Loucy (cell line): ENCODE results near the gene IL12RB1.

Source experiments
- H2AFZ ChIP-seq: fragments of 200-600 bp; sonication (generic); 2 replicates; pipeline ENCODE4 v1.6.0; 2016; ENCODE audit warnings: antibody characterized with exemption, mild to moderate bottlenecking, low read length, moderate library complexity
- H3F3A ChIP-seq: fragments of 200-600 bp; 2 replicates; pipeline ENCODE4 v1.6.0; 2016; ENCODE audit warnings: antibody characterized with exemption, low read depth, mild to moderate bottlenecking
- H3K27me3 ChIP-seq: fragments of 200-600 bp; sonication (generic); 2 replicates; pipeline ENCODE4 v1.6.1; 2014; ENCODE audit warnings: low read length, mild to moderate bottlenecking; ENCODE audit not compliant: insufficient read depth, poor library complexity, severe bottlenecking
- H3K36me3 ChIP-seq: fragments of 200-600 bp; sonication (generic); 2 replicates; pipeline ENCODE4 v1.6.1; 2016; ENCODE audit warnings: low read length; ENCODE audit not compliant: insufficient read depth
- H3K4me1 ChIP-seq: fragments of 200-600 bp; sonication (generic); 2 replicates; pipeline ENCODE4 v1.5.1; 2014; ENCODE audit warnings: low read length, mild to moderate bottlenecking; ENCODE audit not compliant: insufficient read depth, poor library complexity, severe bottlenecking
- H3K4me2 ChIP-seq: fragments of 200-600 bp; sonication (generic); 2 replicates; pipeline ENCODE4 v1.6.0; 2014; ENCODE audit warnings: antibody characterized with exemption, low read length, low read depth, mild to moderate bottlenecking; ENCODE audit not compliant: poor library complexity, severe bottlenecking
- H3K4me3 ChIP-seq: fragments of 200-600 bp; sonication (generic); 2 replicates; pipeline ENCODE4 v1.5.1; 2014; ENCODE audit warnings: low read length, mild to moderate bottlenecking, mixed read lengths; ENCODE audit not compliant: poor library complexity, severe bottlenecking
- H3K79me2 ChIP-seq: fragments of 200-600 bp; sonication (generic); 2 replicates; pipeline ENCODE4 v1.6.1; 2014; ENCODE audit warnings: low read length; ENCODE audit not compliant: insufficient read depth
- H3K9ac ChIP-seq: fragments of 200-600 bp; sonication (generic); 2 replicates; pipeline ENCODE4 v1.6.0; 2014; ENCODE audit warnings: mild to moderate bottlenecking, low read depth, low read length, moderate library complexity; ENCODE audit not compliant: poor library complexity, severe bottlenecking
- H3K9me2 ChIP-seq: fragments of 200-600 bp; sonication (generic); replicated peaks from 2 replicates; pipeline ENCODE4 v1.6.1; 2016; ENCODE audit warnings: low read depth, low read length, mixed read lengths
- H3K9me3 ChIP-seq: fragments of 200-600 bp; sonication (generic); 2 replicates; pipeline ENCODE4 v1.6.1; 2014; ENCODE audit warnings: mild to moderate bottlenecking, antibody characterized with exemption, low read length, low read depth; ENCODE audit not compliant: insufficient read depth
- H4K20me1 ChIP-seq: fragments of 200-600 bp; sonication (generic); 2 replicates; pipeline ENCODE4 v1.6.0; 2014; ENCODE audit warnings: antibody characterized with exemption, low read length, mild to moderate bottlenecking; ENCODE audit not compliant: insufficient read depth, poor library complexity, severe bottlenecking
- CTCF ChIP-seq: fragments of 200-600 bp; sonication (generic); conservative IDR thresholded peaks from 2 replicates; pipeline ENCODE4 v1.5.1; 2014; ENCODE audit warnings: mild to moderate bottlenecking, antibody characterized with exemption, low read length
- EZH2phosphoT487 ChIP-seq: fragments of 200-600 bp; IDR thresholded peaks from 2 replicates; pipeline ENCODE4 v1.6.1; 2018; ENCODE audit warnings: antibody characterized with exemption, mild to moderate bottlenecking, moderate library complexity, borderline replicate concordance

IL12RB1 gene

GRCh38 chr19:18098891-18099622 is 12.3 kb upstream of the IL12RB1 start:
- no peak overlapping the region for H3K9ac ChIP-seq

GRCh38 chr19:18097993-18098890 is 11.5 kb upstream of the IL12RB1 start:
- H3K36me3 ChIP-seq, result no peaks in the 10 kb centered on the region
- H3F3A ChIP-seq, result peaks cover 3% of the 10 kb centered on the region; the same call in 1 of the 2 replicates
- peak overlapping the region; percentile 86 for H3K4me2 ChIP-seq
- peak overlapping the region; percentile 43 for H3K9ac ChIP-seq
- H3K9me3 ChIP-seq, result no peaks in the 10 kb centered on the region
- peak overlapping the region; percentile 69 for H3K4me3 ChIP-seq
- peaks cover 10% of the 10 kb centered on the region for H3K4me1 ChIP-seq
- no peaks in the 10 kb centered on the region for H3K79me2 ChIP-seq
- TF ChIP-seq EZH2phosphoT487 (no peak), CTCF (no peak)
- H3K9me2 ChIP-seq, result no peaks in the 10 kb centered on the region
- H2AFZ ChIP-seq, result peak overlapping the region; percentile 2; the same call in 1 of the 2 replicates
- H3K27me3 ChIP-seq, result no peaks in the 10 kb centered on the region
- no peaks in the 10 kb centered on the region for H4K20me1 ChIP-seq

More at GRCh38 chr19:18098891-18099622, 12.3 kb upstream of the IL12RB1 start:
- H3K9me3 ChIP-seq, result no peaks in the 10 kb centered on the region
- H3K4me3 ChIP-seq, result no peak overlapping the region
- no peaks in the 10 kb centered on the region for H4K20me1 ChIP-seq
- H3K79me2 ChIP-seq, result no peaks in the 10 kb centered on the region
- H3K27me3 ChIP-seq, result no peaks in the 10 kb centered on the region
- H3F3A ChIP-seq, result peaks cover 3% of the 10 kb centered on the region; the same call in 1 of the 2 replicates
- peaks cover 11% of the 10 kb centered on the region for H3K4me1 ChIP-seq
- H3K9me2 ChIP-seq, result no peaks in the 10 kb centered on the region
- no peak overlapping the region for H2AFZ ChIP-seq
- H3K4me2 ChIP-seq, result peak overlapping the region; percentile 86
- no peak for TF ChIP-seq CTCF
- TF ChIP-seq EZH2phosphoT487, result no peak
- H3K36me3 ChIP-seq, result no peaks in the 10 kb centered on the region

GRCh38 chr19:18097217-18097992 is 10.7 kb upstream of the IL12RB1 start, which contains the start of gene MAST3:
Gene MAST3, plus strand, starts transcription at chr19:18097778. Its CDS starts 15 bp downstream, at chr19:18097793.
- H3K4me1 ChIP-seq, result peaks cover 10% of the 10 kb centered on the region
- no peaks in the 10 kb centered on the region for H3K79me2 ChIP-seq
- H3K36me3 ChIP-seq, result no peaks in the 10 kb centered on the region
- TF ChIP-seq EZH2phosphoT487 (no peak), CTCF (no peak)
- H3F3A ChIP-seq, result peaks cover 3% of the 10 kb centered on the region; the same call in 1 of the 2 replicates
- peak within 1 kb of the TSS; percentile 2; the same call in 1 of the 2 replicates for H2AFZ ChIP-seq
- no peaks in the 10 kb centered on the region for H4K20me1 ChIP-seq
- peak within 1 kb of the TSS; percentile 69 for H3K4me3 ChIP-seq
- H3K9ac ChIP-seq, result peak within 1 kb of the TSS; percentile 43
- H3K4me2 ChIP-seq, result peak within 1 kb of the TSS; percentile 86
- H3K9me3 ChIP-seq, result no peaks in the 10 kb centered on the region
- no peaks in the 10 kb centered on the region for H3K27me3 ChIP-seq
- H3K9me2 ChIP-seq, result no peaks in the 10 kb centered on the region
